Neural cell (in vitro differentiated cells): Measurements from ENCODE around the gene NRP1. TPM values are rescaled to one million over a fixed set of nuclear protein-coding genes. Genes with fewer than 3 reads are reported as not detected.

Experiments
- H2AFZ ChIP-seq: fragments of 200-600, 300-800 bp; sonication (generic), shearing (Covaris generic); 2 replicates; pipeline ENCODE4 v1.6.0; 2014; ENCODE audit warnings: low read depth, mild to moderate bottlenecking, antibody characterized with exemption, low read length, moderate library complexity
- H3F3A ChIP-seq: fragments of 200-600 bp; shearing (Covaris generic); 2 replicates; pipeline ENCODE4 v1.6.1; 2016; ENCODE audit warnings: mild to moderate bottlenecking, moderate library complexity, mixed read lengths, antibody characterized with exemption, low read length; ENCODE audit not compliant: insufficient read depth, poor library complexity, severe bottlenecking
- H3K27ac ChIP-seq: fragments of 200-600, 300-800 bp; sonication (generic), shearing (Covaris generic); 2 replicates; pipeline ENCODE4 v1.5.1; 2014; ENCODE audit warnings: mild to moderate bottlenecking, low read length, moderate library complexity
- H3K27me3 ChIP-seq: fragments of 300-800, 200-600 bp; sonication (generic), shearing (Covaris generic); 2 replicates; pipeline ENCODE4 v1.6.0; 2014; ENCODE audit warnings: mild to moderate bottlenecking, low read depth, low read length, moderate library complexity; ENCODE audit not compliant: insufficient read depth
- H3K36me3 ChIP-seq: fragments of 300-800, 200-600 bp; sonication (generic), shearing (Covaris generic); 2 replicates; pipeline ENCODE4 v1.5.1; 2014; ENCODE audit warnings: mild to moderate bottlenecking, antibody characterized with exemption, low read length, moderate library complexity; ENCODE audit not compliant: insufficient read depth
- H3K4me2 ChIP-seq: fragments of 300-800, 200-600 bp; sonication (generic), shearing (Covaris generic); 2 replicates; pipeline ENCODE4 v1.6.0; 2014; ENCODE audit warnings: mild to moderate bottlenecking, low read length
- H3K4me3 ChIP-seq: fragments of 300-800, 200-600 bp; sonication (generic), shearing (Covaris generic); 2 replicates; pipeline ENCODE4 v1.5.1; 2014; ENCODE audit warnings: mild to moderate bottlenecking, low read length, moderate library complexity
- H3K79me2 ChIP-seq: fragments of 200-600 bp; shearing (Covaris generic); replicated peaks from 2 replicates; pipeline ENCODE4 v1.6.0; 2014; ENCODE audit warnings: mild to moderate bottlenecking, low read length, moderate library complexity; ENCODE audit not compliant: insufficient read depth
- H3K9ac ChIP-seq: fragments of 300-800, 200-600 bp; sonication (generic), shearing (Covaris generic); 2 replicates; pipeline ENCODE4 v1.6.1; 2016; ENCODE audit warnings: mild to moderate bottlenecking, low read length, mixed read lengths
- H3K9me2 ChIP-seq: fragments of 200-600 bp; shearing (Covaris generic); 2 replicates; pipeline ENCODE4 v1.6.1; 2016; ENCODE audit warnings: mild to moderate bottlenecking, low read length, mixed read lengths; ENCODE audit not compliant: insufficient read depth
- H3K9me3 ChIP-seq: fragments of 200-600, 300-800 bp; sonication (generic), shearing (Covaris generic); 2 replicates; pipeline ENCODE4 v1.6.1; 2016; ENCODE audit warnings: mild to moderate bottlenecking, mixed run types, low read length, moderate library complexity, mixed read lengths
- H4K20me1 ChIP-seq: fragments of 200-600 bp; shearing (Covaris generic); 2 replicates; pipeline ENCODE4 v1.6.1; 2016; ENCODE audit warnings: mild to moderate bottlenecking, mixed run types; ENCODE audit not compliant: insufficient read depth
- CTCF ChIP-seq: fragments of 450-650 bp; IDR thresholded peaks from 2 replicates; pipeline ENCODE4 v1.5.1; 2014; ENCODE audit warnings: antibody characterized with exemption, mild to moderate bottlenecking, moderate library complexity; ENCODE audit not compliant: poor library complexity, severe bottlenecking
- EP300 ChIP-seq: fragments of 450-650 bp; conservative IDR thresholded peaks from 2 replicates; pipeline ENCODE4 v1.6.1; 2014; ENCODE audit warnings: antibody characterized with exemption, mild to moderate bottlenecking, moderate library complexity; ENCODE audit not compliant: poor library complexity, severe bottlenecking
- EZH2 ChIP-seq: fragments of 200-600, 300-800 bp; shearing (Covaris generic), sonication (generic); IDR thresholded peaks from 2 replicates; pipeline ENCODE4 v1.6.1; 2014; ENCODE audit warnings: antibody characterized with exemption, low read length, borderline replicate concordance, mild to moderate bottlenecking; ENCODE audit not compliant: insufficient read depth, poor library complexity, severe bottlenecking
- MXI1 ChIP-seq: fragments of 450-650 bp; conservative IDR thresholded peaks from 2 replicates; pipeline ENCODE4 v1.6.1; 2014; ENCODE audit warnings: antibody characterized with exemption, mild to moderate bottlenecking; ENCODE audit not compliant: poor library complexity, severe bottlenecking
- POLR2AphosphoS5 ChIP-seq: IDR thresholded peaks from 2 replicates; pipeline ENCODE4 v1.6.1; 2012
- RAD21 ChIP-seq: fragments of 450-650 bp; conservative IDR thresholded peaks from 2 replicates; pipeline ENCODE4 v1.6.1; 2014; ENCODE audit warnings: antibody characterized with exemption, mild to moderate bottlenecking, moderate library complexity
- REST ChIP-seq: IDR thresholded peaks from 2 replicates; pipeline ENCODE4 v1.6.1; 2012; ENCODE audit warnings: borderline replicate concordance
- SMC3 ChIP-seq: fragments of 450-650 bp; conservative IDR thresholded peaks from 2 replicates; pipeline ENCODE4 v1.6.1; 2014; ENCODE audit warnings: antibody characterized with exemption, mild to moderate bottlenecking, moderate library complexity; ENCODE audit not compliant: poor library complexity
- TAF1 ChIP-seq: IDR thresholded peaks from 2 replicates; pipeline ENCODE4 v1.6.1; 2012; ENCODE audit warnings: low read depth
- polyA plus RNA-seq: library from polyadenylated mRNA; depleted of rRNA; stranded (reverse); fragments of >200 nt; gene quantifications from 2 replicates; pipeline ENCODE4 v1.2.3, GENCODE V29; 2014

The NRP1 gene
- polyA plus RNA-seq, 1 donor from 2014 or later, result 23.2 TPM

GRCh38 chr10:33150146-33150545, 184.3 kb downstream of the NRP1 start:
- H3K4me2 ChIP-seq, result no peak overlapping the region
- H3K79me2 ChIP-seq, result no peaks in the 10 kb centered on the region
- no peaks in the 10 kb centered on the region for H3K36me3 ChIP-seq
- H3K9me2 ChIP-seq, result no peaks in the 10 kb centered on the region
- no peaks in the 10 kb centered on the region for H3K27me3 ChIP-seq
- H4K20me1 ChIP-seq, result no peaks in the 10 kb centered on the region
- H2AFZ ChIP-seq, result no peak overlapping the region
- TF ChIP-seq EZH2 (no peak), POLR2AphosphoS5 (no peak), RAD21 (no peak), EP300 (no peak), REST (no peak), MXI1 (no peak), SMC3 (no peak), CTCF (no peak)
- no peaks in the 10 kb centered on the region for H3K9me3 ChIP-seq
- H3K4me3 ChIP-seq, result no peak overlapping the region
- no peak overlapping the region for H3K27ac ChIP-seq
- H3F3A ChIP-seq, result no peaks in the 10 kb centered on the region
- no peak overlapping the region for H3K9ac ChIP-seq

- Histone ChIP-seq H3K4me3 (no peak overlapping the region), H3K79me2 (no peaks in the 10 kb centered on the region), H3K9me3 (no peaks in the 10 kb centered on the region), H3K9ac (no peak overlapping the region), H4K20me1 (no peaks in the 10 kb centered on the region), H3K36me3 (no peaks in the 10 kb centered on the region), H3K27ac (no peak overlapping the region), H3K9me2 (no peaks in the 10 kb centered on the region), H2AFZ (no peak overlapping the region), H3F3A (no peaks in the 10 kb centered on the region), H3K27me3 (no peaks in the 10 kb centered on the region), H3K4me2 (no peak overlapping the region)
- TF ChIP-seq EZH2 (no peak), MXI1 (no peak), RAD21 (no peak)
Measured at GRCh38 chr10:33147013-33147310, 187.5 kb downstream of the NRP1 start.

DNA sequence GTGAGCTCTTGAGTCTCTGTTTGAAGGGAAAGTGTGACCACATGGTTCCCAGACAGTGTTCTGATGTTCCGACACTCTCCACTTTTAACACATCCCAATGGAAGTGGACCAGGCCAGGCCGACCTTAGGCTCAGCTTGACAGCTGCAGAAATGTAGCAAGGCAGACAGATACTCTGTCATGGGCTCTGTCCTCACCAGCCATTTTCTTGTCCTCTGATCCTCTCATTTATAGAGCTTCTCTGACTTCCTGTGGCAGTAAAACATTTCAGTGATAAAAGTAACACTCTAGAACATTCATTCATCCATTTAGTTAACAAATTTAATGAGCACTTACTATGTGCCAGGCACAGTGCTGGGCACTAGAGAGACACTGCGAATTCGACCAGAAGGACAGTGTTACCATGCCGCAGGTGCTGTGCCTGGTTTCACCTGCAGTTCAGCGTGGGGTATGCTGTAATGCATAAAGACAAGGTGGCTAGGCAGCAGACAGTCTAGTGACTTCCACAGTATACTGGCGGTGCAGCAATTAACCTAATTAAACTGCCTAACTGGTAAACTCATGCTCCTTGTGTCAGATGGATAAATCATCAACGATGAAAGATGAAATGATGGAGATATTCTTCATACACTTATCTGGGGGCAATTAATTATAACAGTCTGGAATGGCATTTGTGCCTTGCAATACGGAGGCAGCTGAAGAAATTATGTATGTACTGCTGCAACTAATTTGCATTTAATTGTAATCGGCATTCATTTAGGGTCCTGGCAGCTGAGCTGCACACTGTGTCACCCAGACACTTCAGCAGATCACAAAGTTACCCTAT, 188.1 kb downstream of the NRP1 start:
- no peak overlapping the region for H3K4me3 ChIP-seq
- TF ChIP-seq SMC3 (no peak), CTCF (no peak), REST (no peak), EZH2 (no peak), MXI1 (no peak), TAF1 (no peak), POLR2AphosphoS5 (no peak), RAD21 (no peak), EP300 (no peak)
- H3K9me3 ChIP-seq, result no peaks in the 10 kb centered on the region
- H4K20me1 ChIP-seq, result no peaks in the 10 kb centered on the region
- no peak overlapping the region for H3K4me2 ChIP-seq
- no peak overlapping the region for H3K9ac ChIP-seq
- H3K9me2 ChIP-seq, result no peaks in the 10 kb centered on the region
- no peak overlapping the region for H3K27ac ChIP-seq
- no peaks in the 10 kb centered on the region for H3K79me2 ChIP-seq
- no peaks in the 10 kb centered on the region for H3F3A ChIP-seq
- H2AFZ ChIP-seq, result no peak overlapping the region
- H3K27me3 ChIP-seq, result no peaks in the 10 kb centered on the region
- H3K36me3 ChIP-seq, result no peaks in the 10 kb centered on the region
